Endothelial cell of umbilical vein (primary cell): ENCODE measurements around the gene BRSK1. TPM values are rescaled to one million over a fixed set of nuclear protein-coding genes. Genes with fewer than 3 reads are reported as not detected.

Experiments used
- BruUV-seq: library from RNA; stranded (reverse); fragments of 400-500 nt; replicated peaks from 2 replicates; lab custom pipeline; 2021; lab: Mats Ljungman, UMichigan
- CTCF ChIA-PET: fragments of 300-600, 350-600 bp; sonication (Branson Sonifier 250); formaldehyde crosslinking; loops from one replicate; lab custom pipeline; 2021; ENCODE audit warnings: antibody characterized with exemption, inconsistent platforms; lab: Charles Lee
- POLR2A ChIA-PET: fragments of 300-600, 350-600 bp; sonication (Branson Sonifier 250); formaldehyde crosslinking; loops from one replicate; lab custom pipeline; 2021; ENCODE audit warnings: antibody characterized with exemption, inconsistent platforms; lab: Charles Lee
- DNase-seq: peaks from one replicate; pipeline ENCODE4 v3.0.0-alpha.2; 2011; ENCODE audit warnings: low read depth, low spot score
- FAIRE-seq: peaks from 2 replicates; lab custom pipeline; 2011; peaks lifted over from hg19 to GRCh38; lab: Jason Lieb, UNC
- H2AFZ ChIP-seq: 2 replicates; pipeline ENCODE4 v1.6.0; 2012; ENCODE audit warnings: low read depth, low read length, control low read depth, inconsistent platforms
- H3K27ac ChIP-seq: 2 replicates; pipeline ENCODE4 v1.5.1; 2011; ENCODE audit warnings: low read depth, mild to moderate bottlenecking, control low read depth, low read length, moderate library complexity; ENCODE audit not compliant: insufficient read depth
- H3K27me3 ChIP-seq, 2 experiments: 2 replicates each; pipeline versions ENCODE4 v1.6.0 to v1.6.1; 2011; ENCODE audit warnings: low read length in 2 of 2, mixed read lengths in 1 of 2; ENCODE audit not compliant: control insufficient read depth in 2 of 2, insufficient read depth in 2 of 2
- H3K36me3 ChIP-seq, 2 experiments: 2 replicates in 1 of 2; 3 replicates in 1 of 2; pipeline ENCODE4 v1.5.1; 2011; ENCODE audit warnings: low read length in 2 of 2, mild to moderate bottlenecking in 1 of 2, moderate library complexity in 1 of 2; ENCODE audit not compliant: control insufficient read depth in 2 of 2, insufficient read depth in 2 of 2; ENCODE audit errors: extremely low read depth in 1 of 2
- H3K4me1 ChIP-seq: 3 replicates; pipeline ENCODE4 v1.5.1; 2011; ENCODE audit warnings: mild to moderate bottlenecking, low read length; ENCODE audit not compliant: control insufficient read depth, insufficient read depth; ENCODE audit errors: extremely low read depth
- H3K4me2 ChIP-seq: 2 replicates; pipeline ENCODE4 v1.6.1; 2011; ENCODE audit warnings: low read length, control low read depth, mixed read lengths; ENCODE audit not compliant: insufficient read depth
- H3K4me3 ChIP-seq, 3 experiments: fragments of 200-600 bp in 1 of 3; sonication (generic), shearing (Covaris generic) in 1 of 3; replicated peaks in 1 of 3; 2 replicates each; pipeline ENCODE4 v1.5.1; 2011 to 2016; ENCODE audit warnings: control low read depth in 3 of 3, low read length in 3 of 3, mild to moderate bottlenecking in 2 of 3, inconsistent platforms in 1 of 3, low read depth in 1 of 3, moderate library complexity in 1 of 3; ENCODE audit not compliant: insufficient read depth in 1 of 3
- H3K79me2 ChIP-seq: 2 replicates; pipeline ENCODE4 v1.6.0; 2012; ENCODE audit warnings: low read length, inconsistent platforms; ENCODE audit not compliant: control insufficient read depth, insufficient read depth
- H3K9ac ChIP-seq: replicated peaks from 2 replicates; pipeline ENCODE3; 2011; ENCODE audit warnings: low read length, control low read depth; ENCODE audit not compliant: insufficient read depth; ENCODE audit errors: extremely low read depth
- H3K9me1 ChIP-seq: replicated peaks from 3 replicates; pipeline ENCODE4 v1.6.0; 2011; ENCODE audit warnings: mild to moderate bottlenecking, low read length; ENCODE audit not compliant: control insufficient read depth, insufficient read depth; ENCODE audit errors: extremely low read depth
- H3K9me3 ChIP-seq: replicated peaks from 2 replicates; pipeline ENCODE4 v1.5.1; 2012; ENCODE audit warnings: low read length, inconsistent platforms; ENCODE audit not compliant: control insufficient read depth, insufficient read depth
- H4K20me1 ChIP-seq: replicated peaks from 2 replicates; pipeline ENCODE3; 2011; ENCODE audit warnings: mild to moderate bottlenecking, low read length; ENCODE audit not compliant: control insufficient read depth, insufficient read depth; ENCODE audit errors: extremely low read depth
- EZH2 ChIP-seq: IDR thresholded peaks from 2 replicates; pipeline ENCODE4 v1.6.1; 2012; ENCODE audit warnings: borderline replicate concordance, low read depth, mild to moderate bottlenecking, moderate library complexity, low read length, inconsistent platforms; ENCODE audit not compliant: severe bottlenecking
- FOS ChIP-seq: IDR thresholded peaks from 2 replicates; pipeline ENCODE4 v1.6.1; 2011; ENCODE audit warnings: mild to moderate bottlenecking, low read length, moderate library complexity, borderline replicate concordance; ENCODE audit not compliant: insufficient read depth
- GATA2 ChIP-seq: IDR thresholded peaks from 2 replicates; pipeline ENCODE4 v1.7.0; 2011; ENCODE audit warnings: low read depth, mild to moderate bottlenecking, moderate library complexity, mixed read lengths, low read length; ENCODE audit not compliant: insufficient read length, insufficient read depth
- JUN ChIP-seq: IDR thresholded peaks from 2 replicates; pipeline ENCODE4 v1.6.1; 2011; ENCODE audit warnings: borderline replicate concordance, low read depth; ENCODE audit not compliant: insufficient read length, insufficient read depth
- MYC ChIP-seq: IDR thresholded peaks from one replicate; pipeline ENCODE4 v1.6.1; 2011; ENCODE audit warnings: mild to moderate bottlenecking, low read depth, low read length
- POLR2A ChIP-seq: IDR thresholded peaks from 2 replicates; pipeline ENCODE4 v1.6.1; 2012; ENCODE audit warnings: low read depth, mild to moderate bottlenecking, control low read depth, low read length
- POLR2AphosphoS5 ChIP-seq: IDR thresholded peaks from 2 replicates; pipeline ENCODE4 v1.6.1; 2012; ENCODE audit warnings: low read depth, mild to moderate bottlenecking, control low read depth, low read length, moderate library complexity; ENCODE audit not compliant: insufficient read depth
- dilution Hi-C: fragments of 300-500 bp; cut with MboI; formaldehyde crosslinking; loops from one replicate; pipeline ENCODE4 v1.15.0; 2019; ENCODE audit warnings: low sequenced_read_pairs; ENCODE audit not compliant: extremely low pct_ligation_motif_present
- intact Hi-C: fragments of 100-400 bp; cut with micrococcal nuclease; formaldehyde crosslinking; loops from one replicate; pipeline ENCODE4 v1.10.0; 2022
- polyA plus RNA-seq, 4 experiments: library from polyadenylated mRNA; depleted of rRNA in 3 of 4; stranded (reverse) in 3 of 4; unstranded in 1 of 4; fragments of >200 nt; gene quantifications; 2 replicates each; pipeline versions ENCODE4 v1.2.1 to v1.2.3, GENCODE V29; 2011 to 2012; ENCODE audit warnings: missing spikeins in 1 of 4
- total RNA-seq: library from RNA; stranded (reverse); gene quantifications from 2 replicates; pipeline ENCODE4 v1.2.3, GENCODE V29; 2021
- TF ChIP-seq, protein P1 (sequence below): IDR thresholded peaks from 2 replicates; pipeline ENCODE4 v1.6.1; 2011; ENCODE audit not compliant: insufficient read depth, insufficient read length
- TF ChIP-seq, protein P2 (sequence below), 2 donors: IDR thresholded peaks; 1 replicate in 1 of 2; 2 replicates in 1 of 2; pipeline ENCODE4 v1.5.1; 2011; ENCODE audit warnings: low read length in 2 of 2, mild to moderate bottlenecking in 2 of 2, moderate library complexity in 2 of 2, control low read depth in 1 of 2, inconsistent platforms in 1 of 2, low read depth in 1 of 2; ENCODE audit not compliant: insufficient read depth in 1 of 2; ENCODE audit errors: extremely low read depth in 1 of 2

BRSK1 gene
- total and polyA plus RNA-seq, 2 donors (not counting 3 experiments of a cell fraction or from before 2014, with no cell fraction given), result 0.33 to 0.44 TPM

DNA sequence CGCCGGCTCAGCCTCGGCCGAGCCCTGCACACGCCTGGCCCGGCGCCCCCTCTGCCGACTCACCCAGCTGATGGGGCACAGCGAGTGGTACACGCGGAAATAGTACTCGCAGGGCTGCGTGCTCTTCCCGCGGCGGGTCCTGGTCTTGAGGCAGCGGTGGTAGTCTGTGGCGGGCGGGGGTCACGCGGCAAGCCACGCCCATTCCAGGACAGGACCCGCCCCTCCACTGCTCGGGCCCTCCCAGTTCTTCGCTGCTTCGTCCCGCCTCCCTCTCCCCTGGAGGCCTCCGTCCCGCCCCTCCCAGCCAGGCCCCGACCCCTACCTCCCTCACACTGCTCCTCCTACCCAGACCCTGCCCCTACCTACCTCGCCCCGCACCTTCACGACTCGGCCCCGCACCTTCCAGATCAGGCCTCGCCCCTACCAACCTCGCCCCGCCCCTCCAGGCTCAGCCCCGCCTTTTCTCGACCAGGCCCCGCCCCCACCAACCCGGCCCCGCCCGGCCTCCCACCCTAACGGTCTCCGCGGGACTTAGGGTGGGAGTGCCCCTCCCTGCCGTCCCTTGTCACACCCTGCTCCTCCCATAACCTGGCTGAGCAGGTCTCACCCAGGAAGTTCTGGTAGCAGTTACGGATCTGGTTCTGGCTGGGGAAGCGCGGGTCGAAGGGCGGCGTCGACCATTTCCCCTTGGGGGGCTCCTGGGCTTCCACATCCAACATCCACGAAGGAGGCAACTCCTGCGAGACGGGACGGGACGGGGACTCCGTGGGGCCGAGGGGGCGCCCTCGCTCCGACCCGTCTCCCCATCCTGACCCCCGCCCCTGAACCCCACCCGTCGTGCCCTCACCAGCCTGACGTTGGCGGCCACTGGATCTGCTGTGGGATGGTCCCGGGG, 70.3 kb downstream of the BRSK1 start:
- Histone ChIP-seq H3K9me1 (no peaks in the 10 kb centered on the region), H3K9me3 (no peaks in the 10 kb centered on the region), H3K4me2 (peak overlapping the region; percentile 73), H4K20me1 (no peaks in the 10 kb centered on the region), H3K27me3 (peaks cover 26 to 31% of the 10 kb centered on the region in 2 experiments), H2AFZ (peak overlapping the region; percentile 84), H3K27ac (no peak overlapping the region), H3K4me3 (peak overlapping the region; percentile 8 to 26 (median 22)), H3K4me1 (peaks cover 4% of the 10 kb centered on the region), H3K9ac (no peak overlapping the region), H3K79me2 (no peaks in the 10 kb centered on the region), H3K36me3 (no peaks in the 10 kb centered on the region)
- ChIA-PET CTCF (interaction anchor here (0.6 kb wide), 1 partner anchor 208 kb away, joined by 4 read pairs; no protein-coding TSS in a partner anchor), POLR2A (interaction anchor here (0.7 kb wide), 1 partner anchor 53 kb away, joined by 3 read pairs; the partner anchor contains the start of gene UBE2S)
- dilution Hi-C loops (no loop called here), intact Hi-C loops (loop anchor here (1.0 kb wide), 1 partner anchor 15 kb away; the partner anchor contains the start of gene KMT5C)
- FAIRE-seq (peak; percentile 18), DNase-seq (peak; percentile 71)
- TF ChIP-seq GATA2 (no peak), EZH2 (peak; percentile 33)
- no TSS peak for BruUV-seq

DNA sequence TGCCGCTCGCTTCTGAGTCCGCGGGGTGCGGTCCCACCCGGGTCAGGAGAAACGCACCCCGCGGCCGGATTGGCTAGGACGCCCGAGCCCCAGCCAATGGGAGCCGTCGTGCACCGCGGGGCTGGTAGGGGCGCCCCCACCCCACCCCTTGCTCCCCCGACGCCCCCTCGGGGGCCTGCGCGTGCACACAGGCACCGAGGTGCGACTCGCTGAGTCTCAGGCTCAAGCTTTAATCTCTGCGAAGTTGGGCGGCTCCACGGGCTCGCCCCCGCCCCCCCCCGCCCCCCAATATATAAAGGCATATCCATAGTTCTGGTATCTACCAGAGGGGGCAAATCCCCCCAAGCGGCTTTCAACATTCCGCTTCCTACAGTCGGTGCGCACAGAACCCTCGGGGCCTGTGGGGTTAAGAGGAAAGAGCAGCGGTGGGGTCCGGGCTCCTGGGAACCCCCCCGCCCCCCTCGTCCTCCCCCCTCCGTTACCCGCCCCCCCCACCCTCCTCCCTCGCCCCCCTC, 71.0 kb downstream of the BRSK1 start, which contains the start of gene COX6B2:
COX6B2 (minus strand) TSS at position 22 of the 515 bp plus-strand sequence. CDS start 198 bp downstream, outside the sequence.
- DNase-seq (no peak), FAIRE-seq (no peak)
- H3K9me1 ChIP-seq, result no peaks in the 10 kb centered on the region
- no peak within 1 kb of the TSS for H3K27ac ChIP-seq
- ChIA-PET POLR2A (no interaction called here), CTCF (interaction anchor here (0.6 to 0.9 kb wide), 2 partner anchors 10 to 209 kb away, joined by 3 to 4 read pairs; no protein-coding TSS in a partner anchor)
- H3K9ac ChIP-seq, result no peak within 1 kb of the TSS
- no TSS peak for BruUV-seq
- no peaks in the 10 kb centered on the region for H3K79me2 ChIP-seq
- peaks cover 26 to 31% of the 10 kb centered on the region in 2 experiments for H3K27me3 ChIP-seq
- H3K36me3 ChIP-seq, result no peaks in the 10 kb centered on the region
- dilution Hi-C loops, result no loop called here
- peak within 1 kb of the TSS; percentile 8 to 26 (median 22) for H3K4me3 ChIP-seq
- intact Hi-C loops, result no loop called here
- TF ChIP-seq JUN (no peak), POLR2A (no peak), EZH2 (no peak), MYC (no peak), POLR2AphosphoS5 (no peak), GATA2 (no peak), FOS (no peak)
- TF ChIP-seq, protein P1, sequence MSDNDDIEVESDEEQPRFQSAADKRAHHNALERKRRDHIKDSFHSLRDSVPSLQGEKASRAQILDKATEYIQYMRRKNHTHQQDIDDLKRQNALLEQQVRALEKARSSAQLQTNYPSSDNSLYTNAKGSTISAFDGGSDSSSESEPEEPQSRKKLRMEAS, result no peak
- TF ChIP-seq, protein P2, sequence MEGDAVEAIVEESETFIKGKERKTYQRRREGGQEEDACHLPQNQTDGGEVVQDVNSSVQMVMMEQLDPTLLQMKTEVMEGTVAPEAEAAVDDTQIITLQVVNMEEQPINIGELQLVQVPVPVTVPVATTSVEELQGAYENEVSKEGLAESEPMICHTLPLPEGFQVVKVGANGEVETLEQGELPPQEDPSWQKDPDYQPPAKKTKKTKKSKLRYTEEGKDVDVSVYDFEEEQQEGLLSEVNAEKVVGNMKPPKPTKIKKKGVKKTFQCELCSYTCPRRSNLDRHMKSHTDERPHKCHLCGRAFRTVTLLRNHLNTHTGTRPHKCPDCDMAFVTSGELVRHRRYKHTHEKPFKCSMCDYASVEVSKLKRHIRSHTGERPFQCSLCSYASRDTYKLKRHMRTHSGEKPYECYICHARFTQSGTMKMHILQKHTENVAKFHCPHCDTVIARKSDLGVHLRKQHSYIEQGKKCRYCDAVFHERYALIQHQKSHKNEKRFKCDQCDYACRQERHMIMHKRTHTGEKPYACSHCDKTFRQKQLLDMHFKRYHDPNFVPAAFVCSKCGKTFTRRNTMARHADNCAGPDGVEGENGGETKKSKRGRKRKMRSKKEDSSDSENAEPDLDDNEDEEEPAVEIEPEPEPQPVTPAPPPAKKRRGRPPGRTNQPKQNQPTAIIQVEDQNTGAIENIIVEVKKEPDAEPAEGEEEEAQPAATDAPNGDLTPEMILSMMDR (IDR thresholded peaks at IDR 0.05; ENCODE audit: extremely low read depth in 1 of 2, insufficient read depth in 1 of 2, low read depth in 1 of 2, low read length in 2 of 2), result no peak
- H3K4me1 ChIP-seq, result peaks cover 4% of the 10 kb centered on the region
- no peaks in the 10 kb centered on the region for H4K20me1 ChIP-seq
- no peaks in the 10 kb centered on the region for H3K9me3 ChIP-seq
- H3K4me2 ChIP-seq, result peak within 1 kb of the TSS; percentile 73
- peak within 1 kb of the TSS; percentile 84 for H2AFZ ChIP-seq
